NB4 (cell line): Measurements from ENCODE around the gene HNRNPA2B1.

Experiments used
- CTCF ChIP-seq: IDR thresholded peaks from one replicate; pipeline ENCODE4 v1.5.1; 2012; ENCODE audit warnings: low read depth, low read length
- TF ChIP-seq, protein P1 (sequence below): IDR thresholded peaks from 2 replicates; pipeline ENCODE4 v1.6.1; 2011; ENCODE audit warnings: low read depth, low read length

GRCh38 chr7:26188206-26188956, 12.2 kb downstream of the HNRNPA2B1 start:
- TF ChIP-seq CTCF, result no peak
- TF ChIP-seq, protein P1, sequence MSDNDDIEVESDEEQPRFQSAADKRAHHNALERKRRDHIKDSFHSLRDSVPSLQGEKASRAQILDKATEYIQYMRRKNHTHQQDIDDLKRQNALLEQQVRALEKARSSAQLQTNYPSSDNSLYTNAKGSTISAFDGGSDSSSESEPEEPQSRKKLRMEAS, result no peak
